ENCODE results near the gene MDH2.
A peak's percentile ranks its signal among the peaks of the same experiment; 100 is the strongest.
"Not testable (repeated sequence)": the region's sequence is repeated elsewhere in the genome, so short reads cannot be mapped to it uniquely, and the experiment has no call there.

MDH2 gene

DNA sequence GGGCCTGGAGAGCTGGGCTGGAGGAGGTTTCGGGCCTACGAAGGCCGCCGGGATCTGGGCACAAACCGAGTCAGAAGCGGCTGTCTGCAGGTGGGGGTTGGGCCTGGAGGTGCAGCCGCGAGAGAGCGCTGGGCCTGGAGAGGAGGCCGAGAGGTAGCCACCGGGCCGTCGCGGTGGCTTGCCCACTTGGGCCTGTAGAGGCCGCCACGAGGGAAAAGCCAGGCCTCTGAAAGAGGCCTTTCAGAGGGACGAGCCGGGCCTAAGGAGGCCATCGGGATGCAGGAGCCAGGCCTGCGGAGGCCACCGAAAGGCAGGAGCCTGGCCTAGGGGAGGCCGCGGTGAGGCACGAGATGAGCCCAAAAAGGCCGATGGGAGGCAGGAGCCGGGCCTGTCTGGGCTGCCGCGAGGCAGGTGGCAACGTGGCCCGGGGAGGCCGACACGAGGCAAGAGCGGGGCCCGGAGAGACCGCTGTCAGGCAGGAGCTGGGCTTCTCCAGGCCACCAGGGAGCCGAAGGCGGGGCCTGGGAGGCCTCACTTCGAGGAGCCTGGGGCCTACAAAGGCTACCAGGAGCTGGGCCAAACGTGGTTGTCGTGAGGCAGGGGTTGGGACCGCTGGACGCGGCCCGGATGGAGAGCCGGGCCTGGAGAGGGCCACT is 25.6 kb downstream of the MDH2 start:
- no peak for DNase-seq

DNA sequence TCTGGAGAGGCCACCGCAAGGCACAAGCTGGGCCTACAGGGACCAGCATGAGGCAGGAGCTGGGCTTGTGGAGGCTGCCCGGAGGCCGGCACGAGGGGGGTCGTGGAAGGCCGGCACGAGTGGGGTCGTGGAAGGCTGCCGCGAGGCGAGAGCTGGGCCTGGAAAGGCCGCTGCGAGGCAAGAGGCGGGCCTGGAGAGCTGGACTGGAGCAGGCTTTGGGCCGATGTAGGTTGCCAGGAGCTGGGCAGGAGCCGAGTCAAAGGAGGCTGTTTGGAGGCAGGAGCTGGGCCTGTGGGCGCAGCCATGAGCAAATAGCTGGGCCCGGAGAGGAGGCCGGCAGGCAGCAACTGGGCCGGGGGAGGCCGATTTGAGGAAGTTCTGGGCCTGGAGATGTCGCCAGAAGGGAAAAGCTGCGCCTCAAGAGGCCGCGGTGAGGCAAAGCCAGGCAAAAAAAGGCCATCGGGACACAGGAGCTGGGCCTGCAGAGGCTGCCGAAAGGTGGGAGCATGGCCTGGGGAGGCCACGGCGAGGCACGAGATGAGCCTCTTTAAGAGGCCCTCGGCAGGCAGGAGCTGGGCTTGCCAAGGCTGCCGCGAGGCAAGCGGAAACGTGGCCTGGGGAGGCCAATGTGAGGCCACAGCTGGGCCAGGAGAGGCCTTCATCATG is 26.5 kb downstream of the MDH2 start:
- no peak for DNase-seq

DNA sequence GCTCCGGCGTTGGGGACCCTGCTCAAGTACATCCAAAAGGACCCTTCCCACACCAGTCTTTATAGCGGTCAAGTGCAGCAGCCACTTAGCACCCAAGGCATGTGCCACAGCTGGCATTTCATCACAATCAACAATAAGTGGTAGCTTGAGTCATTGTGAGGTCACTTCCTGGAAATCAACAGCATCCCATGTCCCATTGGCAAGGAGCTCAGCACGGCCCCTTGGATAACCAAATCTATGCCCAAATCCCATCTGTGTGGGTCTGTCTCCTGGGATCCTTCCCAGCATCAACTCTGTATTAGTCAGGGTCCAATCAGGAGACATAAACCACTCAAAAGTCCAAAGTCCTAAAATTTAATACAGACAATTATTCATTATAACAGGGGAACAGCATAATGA is 27.1 kb downstream of the MDH2 start:
- DNase-seq, result no peak

DNA sequence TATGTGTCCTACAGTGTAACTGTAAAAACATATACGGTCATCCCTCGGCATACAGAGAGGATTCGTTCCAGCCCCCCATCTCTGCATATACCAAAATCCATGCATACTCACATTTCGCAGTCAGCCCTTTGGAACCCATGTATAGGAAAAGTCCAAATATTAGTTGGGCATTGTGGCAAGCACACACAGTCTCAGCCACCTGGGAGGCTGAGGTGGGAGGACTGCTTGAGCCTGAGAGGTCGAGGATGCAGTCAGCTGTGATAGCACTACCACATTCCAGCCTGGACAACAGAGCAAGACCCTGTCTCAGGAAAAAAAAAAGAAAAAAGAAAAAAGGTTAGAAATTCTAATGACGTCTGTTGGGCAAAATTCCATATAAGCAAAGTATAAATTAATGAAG is 29.1 kb downstream of the MDH2 start:
- no peak for DNase-seq

DNA sequence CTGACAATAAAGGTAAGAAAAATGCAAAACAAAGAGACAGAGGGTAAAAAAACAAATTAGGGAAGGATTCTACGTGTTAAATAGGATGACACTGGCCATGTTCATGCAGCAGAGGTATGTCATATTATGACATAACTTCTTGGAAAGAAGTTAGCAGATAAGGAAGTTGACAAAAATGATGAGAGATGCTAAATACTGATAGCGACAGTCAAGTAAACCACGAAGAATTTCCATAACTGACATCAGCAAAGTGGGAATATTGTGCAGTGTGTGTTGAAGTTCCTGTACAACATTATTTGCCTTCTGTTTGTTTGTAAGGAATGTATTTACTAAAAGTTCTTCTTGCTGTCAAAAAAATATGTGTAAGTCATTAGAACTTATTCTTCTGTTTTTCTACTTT is 29.5 kb downstream of the MDH2 start:
- DNase-seq, result no peak

DNA sequence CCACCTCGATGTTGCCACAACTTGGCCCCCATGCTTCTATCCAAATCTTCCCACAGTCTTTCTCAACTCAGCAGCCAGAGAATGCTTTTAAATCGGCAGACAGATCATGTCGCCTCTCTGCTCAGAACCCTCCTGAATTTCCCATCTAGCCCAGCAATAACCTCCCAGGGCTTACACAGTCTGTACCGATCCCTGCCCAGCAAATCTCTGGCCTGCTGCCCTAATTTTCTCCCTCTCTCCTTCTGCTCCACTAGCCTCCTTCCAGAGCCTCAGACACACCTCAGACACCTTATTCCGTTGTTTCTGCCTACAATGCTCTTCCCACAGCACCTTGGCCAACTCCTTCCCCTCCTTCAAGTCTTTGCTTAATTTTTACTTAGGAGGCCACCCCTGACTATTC is 32.3 kb downstream of the MDH2 start:
- DNase-seq, result no peak

DNA sequence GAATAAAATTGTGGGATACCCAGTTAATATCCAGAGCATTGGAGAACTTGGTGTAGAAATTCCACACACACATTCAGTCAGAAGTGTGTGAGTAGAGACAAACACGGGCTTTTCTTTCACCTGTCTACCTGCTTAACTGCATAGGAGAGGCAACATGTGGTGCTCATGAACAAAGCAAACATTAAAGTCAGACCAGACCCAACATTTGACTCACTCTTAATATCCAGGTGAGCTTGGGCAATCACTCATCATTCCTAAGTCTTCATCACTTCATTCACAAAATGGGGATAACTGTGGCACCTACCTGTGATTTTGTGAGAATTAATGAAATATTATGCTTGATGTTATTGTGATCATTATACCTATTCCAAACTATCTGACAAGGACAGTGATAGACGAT is 36.2 kb downstream of the MDH2 start:
- not testable (repeated sequence) for DNase-seq

DNA sequence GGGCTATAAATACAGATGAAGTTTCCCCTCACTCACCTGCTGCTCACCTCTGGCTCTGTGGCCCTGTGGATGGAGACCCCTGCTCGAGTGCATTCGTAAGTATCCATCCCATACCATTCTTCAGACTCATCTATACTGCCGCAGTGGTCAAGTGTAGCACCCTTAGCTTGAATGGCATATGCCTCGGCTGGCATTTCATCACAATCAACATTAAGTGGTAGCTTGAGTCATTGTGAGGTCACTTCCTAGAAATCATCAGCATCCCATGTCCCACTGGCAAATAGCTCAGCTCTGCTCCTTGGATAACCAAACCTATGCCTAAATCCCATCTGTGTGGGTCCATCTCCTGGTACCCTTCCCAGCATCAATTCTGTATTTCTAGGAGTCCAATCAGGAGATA is 38.2 kb downstream of the MDH2 start:
- DNase-seq, result no peak

DNA sequence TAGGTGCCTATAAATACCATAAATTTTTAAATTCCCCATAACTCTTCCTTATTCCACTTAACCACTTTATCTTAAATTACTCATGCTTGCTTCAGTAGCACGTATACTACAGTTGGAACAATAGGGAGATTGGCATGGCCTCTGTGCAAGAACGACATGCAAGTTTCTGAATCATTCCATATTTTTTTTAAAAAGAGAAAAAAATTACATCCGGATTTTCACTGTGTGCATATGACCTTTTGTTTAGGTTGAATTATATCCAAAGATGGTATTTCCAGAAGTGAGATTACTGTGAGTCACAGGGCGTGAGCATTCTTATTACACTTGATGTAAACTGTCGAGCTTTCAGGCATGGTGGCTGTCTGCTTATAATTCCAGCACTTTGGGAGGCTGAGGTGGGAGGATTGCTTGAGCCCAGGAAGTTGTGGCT is 39.5 kb downstream of the MDH2 start:
- not testable (repeated sequence) for DNase-seq

DNA sequence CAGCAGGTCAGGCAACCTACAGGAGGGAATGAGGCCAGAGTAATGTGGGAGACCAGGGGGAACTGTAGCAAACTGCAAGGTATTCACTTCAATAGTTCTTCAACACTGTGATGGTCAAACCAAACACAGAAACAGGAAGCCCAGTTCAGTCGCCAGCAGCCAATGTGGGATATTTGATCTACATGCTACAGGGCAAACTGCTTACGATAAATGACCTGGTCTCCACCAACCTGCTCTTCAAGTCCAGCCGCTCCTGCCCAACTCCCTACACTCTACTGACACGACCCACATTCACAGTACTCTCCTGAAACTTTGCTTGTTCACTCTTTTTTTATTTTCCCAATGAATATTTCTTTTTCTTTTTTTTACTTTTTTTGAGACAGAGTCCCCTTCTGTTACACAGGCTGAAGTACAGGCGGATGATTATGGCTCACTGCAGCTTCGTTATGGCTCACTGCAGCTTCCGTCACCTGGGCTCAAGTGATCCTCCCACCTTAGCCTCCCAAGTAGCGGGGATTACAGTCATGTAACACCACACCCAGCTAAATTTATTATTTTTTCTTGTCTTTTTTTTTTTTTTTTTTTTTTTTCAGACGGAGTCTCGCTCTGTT is 42.1 kb downstream of the MDH2 start:
- no peak for DNase-seq

DNA sequence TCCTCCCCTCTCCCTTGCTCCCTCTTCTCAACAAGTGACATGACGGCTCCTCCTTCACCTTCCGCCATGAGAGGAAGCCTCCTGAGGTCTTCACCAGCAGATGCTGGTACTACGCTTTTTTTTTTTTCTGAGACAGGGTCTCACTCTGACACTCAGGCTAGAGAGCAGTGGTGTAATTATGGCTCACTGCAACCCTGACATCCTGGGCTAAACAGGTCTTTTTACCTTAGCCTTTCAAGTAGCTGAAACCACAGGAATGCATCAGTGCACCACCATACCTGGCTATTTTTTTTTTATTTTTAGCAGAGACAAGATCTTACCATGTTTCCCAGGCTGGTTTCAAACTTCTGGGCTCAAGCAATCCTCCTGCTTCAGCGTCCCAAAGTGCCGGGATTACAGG is 43.6 kb downstream of the MDH2 start:
- DNase-seq, result no peak

DNA sequence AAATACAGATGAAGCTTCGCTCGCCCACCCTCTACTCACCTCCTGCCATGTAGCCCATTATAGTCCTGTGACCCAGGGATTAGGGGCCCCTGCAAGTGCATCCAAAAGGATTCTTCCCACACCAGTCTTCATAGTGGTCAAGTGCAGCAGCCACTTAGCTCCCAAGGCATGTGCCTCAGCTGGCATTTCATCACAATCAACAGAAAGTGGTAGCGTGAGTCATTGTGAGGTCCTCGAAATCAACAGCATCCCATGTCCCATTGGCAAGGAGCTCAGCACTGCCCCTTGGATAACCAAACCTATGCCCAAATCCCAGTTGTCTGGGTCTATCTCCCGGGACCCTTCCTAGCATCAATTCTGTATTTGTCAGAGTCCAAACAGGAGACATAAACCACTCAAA is 45.6 kb downstream of the MDH2 start:
- DNase-seq, result not testable (repeated sequence)

DNA sequence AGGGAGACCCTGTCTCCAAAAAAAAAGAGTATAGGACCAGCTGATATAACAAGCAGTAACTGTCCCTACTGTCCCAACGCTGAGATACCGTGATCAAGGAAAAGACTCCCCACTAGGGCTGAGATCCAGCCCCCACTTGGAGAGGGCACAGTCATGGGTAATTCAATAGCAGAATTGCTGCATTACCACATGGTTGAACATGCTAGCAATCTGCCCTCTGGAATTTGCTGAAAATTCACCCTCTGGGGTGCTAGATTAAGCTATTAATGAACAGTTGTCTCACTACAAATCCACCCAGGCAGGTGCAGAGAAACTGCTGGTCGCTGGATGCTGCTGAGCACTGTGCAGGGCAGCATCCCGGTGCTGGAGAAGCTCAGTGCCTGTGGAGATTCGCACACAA is 46.4 kb downstream of the MDH2 start:
- not testable (repeated sequence) for DNase-seq

DNA sequence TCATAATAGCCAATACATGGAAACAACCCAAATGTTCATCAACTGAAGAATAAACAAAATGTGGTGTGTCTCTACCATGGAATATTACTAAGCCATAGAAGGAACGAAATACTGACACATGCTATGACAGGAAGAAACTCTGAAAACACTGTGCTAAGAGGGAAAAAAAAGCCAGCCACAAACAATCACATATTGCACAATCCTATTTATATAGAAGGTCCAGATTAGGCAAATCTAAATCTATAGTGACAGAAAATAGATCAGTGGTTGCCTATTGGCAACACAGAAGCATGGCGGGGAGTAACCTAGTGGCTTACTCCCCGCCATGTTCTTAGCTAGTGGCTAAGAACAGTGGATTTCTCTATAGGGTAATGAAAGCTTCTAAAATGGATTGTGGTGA is 48.0 kb downstream of the MDH2 start:
- DNase-seq, result no peak

DNA sequence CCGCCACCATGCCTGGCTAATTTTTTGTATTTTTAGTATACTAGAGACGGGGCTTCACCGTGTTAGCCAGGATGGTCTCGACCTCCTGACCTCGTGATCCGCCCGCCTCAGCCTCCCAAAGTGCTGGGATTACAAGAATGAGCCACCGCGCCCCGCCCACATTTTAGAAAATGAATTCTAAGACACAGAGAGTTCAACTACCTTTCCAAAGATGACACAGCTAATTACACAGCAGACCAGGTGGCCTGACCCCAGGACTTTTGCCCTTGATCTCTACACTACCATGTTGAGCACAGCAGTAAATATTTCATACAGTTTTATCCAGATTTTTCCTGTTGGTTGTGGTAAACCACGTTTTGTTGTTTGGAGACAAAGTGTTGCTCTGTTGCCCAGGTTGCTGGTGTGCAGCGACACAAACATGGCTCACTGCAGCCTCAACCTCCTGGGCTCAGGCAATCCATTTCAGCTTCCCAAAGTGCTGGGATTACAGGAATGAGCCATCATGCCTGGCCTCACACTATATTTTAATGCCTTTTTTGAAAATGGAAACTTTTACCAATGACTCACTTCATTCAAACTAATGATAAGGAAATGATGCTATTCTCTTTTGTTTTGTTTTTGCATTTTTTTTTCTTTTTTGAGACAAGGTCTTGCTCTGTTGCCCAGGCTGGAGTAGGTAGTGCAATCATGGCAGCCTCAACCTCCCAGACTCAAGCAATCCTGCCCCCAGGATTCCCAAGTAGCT is 54.0 kb downstream of the MDH2 start:
- not testable (repeated sequence) for DNase-seq

DNA sequence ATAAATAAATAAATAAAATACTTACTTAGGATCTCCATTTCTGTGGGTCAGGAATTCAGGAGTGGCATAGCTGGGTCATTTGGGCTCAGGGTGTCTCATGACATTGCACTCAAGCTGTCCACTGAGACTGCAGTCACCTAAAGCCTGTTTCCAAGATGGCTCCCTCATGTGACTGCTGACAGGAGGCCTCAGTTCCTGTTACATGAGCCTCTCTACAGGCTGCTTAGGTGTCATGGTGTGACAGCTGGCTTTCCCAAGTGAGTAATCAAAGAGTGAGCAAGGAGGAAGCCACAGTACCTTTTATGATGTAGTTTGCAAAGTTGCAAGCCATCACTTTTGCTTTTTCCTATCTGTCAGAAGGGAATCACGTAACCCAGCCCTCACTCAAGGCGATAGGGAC is 55.9 kb downstream of the MDH2 start:
- DNase-seq, result not testable (repeated sequence)

DNA sequence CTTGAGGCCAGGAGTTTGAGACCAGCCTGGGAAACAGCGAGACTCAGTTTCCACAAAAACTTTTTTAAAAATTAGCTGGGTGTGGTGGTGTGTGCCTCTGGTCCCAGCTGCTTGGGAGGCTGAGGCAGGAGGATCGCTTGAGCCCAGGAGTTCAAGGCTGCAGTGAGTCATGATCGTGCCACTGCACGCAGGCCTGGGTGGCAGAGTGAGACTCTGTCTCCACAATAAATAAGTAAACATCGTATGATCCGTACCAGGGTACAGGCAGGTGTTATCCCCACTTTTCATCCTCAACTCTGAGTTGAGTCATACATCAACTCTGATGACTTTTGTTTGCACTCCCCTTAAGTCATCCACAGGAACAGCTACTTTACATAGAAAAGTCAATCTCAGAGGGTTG is 58.2 kb downstream of the MDH2 start:
- DNase-seq, result not testable (repeated sequence)

DNA sequence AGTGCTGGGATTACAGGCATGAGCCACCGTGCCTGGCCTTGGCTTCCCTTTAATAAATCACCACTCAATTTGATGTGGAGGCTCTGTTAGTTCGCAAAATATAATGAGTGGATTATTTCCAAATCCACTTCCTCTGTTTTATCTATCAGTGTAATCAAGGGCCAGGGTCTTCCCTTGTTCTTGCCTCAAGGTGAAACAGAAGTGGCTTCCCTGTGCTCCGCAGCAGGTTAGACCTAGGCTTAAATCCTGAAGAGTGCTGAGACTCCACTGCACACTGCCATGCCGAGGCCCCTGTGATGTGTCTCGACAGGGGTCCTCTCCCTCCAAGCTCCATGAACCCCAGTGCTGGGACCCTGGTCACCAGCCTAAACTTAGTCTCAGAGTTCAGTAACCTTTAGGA is 59.0 kb downstream of the MDH2 start:
- no peak for DNase-seq

DNA sequence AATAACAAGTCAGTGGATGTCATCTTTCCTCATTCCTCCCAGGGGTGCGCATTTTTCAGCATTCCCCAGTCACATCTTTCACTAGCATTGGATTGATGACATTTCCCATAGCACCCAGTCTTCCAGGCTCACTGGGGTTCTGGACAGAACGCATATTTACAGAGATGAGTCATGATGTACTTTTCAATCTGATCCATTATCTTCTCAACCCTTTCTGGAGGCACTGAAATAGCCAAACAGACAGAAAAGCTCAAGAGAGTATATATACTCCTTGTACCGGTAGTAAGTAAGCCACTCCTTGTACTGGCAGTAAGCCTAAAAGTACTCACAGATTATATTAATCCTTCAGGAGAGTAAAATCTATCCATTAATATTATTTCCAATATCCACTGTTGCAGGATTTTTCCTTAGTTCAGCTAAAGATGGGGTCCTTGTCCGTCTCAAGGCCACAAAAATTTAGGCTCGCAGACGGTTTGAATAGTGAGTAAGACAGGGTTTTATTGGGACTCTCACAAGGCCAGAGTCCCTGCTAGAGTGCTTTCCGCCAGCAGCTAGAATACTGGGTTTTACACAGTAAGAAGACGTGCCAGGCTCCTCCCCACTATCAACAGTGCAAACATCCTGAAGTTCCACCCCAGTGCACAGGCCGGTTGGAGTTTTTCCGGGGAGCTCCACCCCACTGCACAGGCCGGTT is 60.8 kb downstream of the MDH2 start:
- DNase-seq, result peak; percentile 49 to 69

DNA sequence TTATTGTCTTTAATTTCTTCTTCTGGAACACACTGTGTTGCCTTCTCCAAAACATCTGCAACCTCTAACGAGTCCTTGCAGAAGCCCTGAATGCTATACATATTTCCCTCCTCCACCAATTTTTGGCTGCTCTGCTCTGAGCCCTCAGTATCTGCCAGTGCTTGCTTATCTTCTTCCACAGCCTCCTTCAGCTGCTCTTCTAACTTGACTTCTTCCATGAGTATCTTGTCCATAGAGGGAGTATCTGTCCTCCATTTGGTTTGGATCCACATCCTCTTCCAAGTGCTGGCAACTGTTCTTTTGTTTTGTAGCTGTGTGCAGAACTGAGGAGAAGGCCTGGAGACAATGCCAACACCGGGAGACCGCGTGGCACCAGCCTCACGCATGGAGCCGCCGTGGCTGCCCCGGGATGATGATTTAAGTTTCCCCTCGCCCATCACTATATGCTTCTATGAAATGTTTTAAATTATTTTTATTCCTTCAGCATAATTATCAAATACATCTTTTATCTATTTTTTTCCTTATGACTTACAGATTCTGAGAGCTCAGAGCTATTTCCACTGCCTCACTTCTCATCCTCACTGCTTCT is 65.2 kb downstream of the MDH2 start:
- DNase-seq, result not testable (repeated sequence)

DNA sequence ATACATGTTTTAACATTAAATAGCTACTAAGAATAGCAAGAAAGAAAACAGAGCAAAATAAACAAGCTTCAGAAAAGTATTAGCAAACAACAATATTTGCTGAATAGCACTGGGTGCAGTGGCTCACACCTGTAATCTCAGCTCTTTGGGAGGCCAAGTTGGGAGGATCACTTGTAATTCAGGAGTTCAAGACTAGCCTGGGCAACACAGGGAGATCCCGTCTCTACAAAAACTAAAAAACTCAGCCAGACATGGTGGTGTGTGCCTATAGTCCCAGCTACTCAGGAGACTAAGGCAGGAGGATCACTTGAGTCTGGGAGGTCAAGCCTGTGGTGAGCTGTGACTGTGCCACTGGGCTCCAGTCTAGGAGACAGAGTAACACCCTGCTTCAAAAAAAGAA is 66.8 kb downstream of the MDH2 start:
- DNase-seq, result not testable (repeated sequence)
